ENCODE results near the gene BCL2L2.
A peak's percentile ranks its signal among the peaks of the same experiment; 100 is the strongest.

The BCL2L2 gene

DNA sequence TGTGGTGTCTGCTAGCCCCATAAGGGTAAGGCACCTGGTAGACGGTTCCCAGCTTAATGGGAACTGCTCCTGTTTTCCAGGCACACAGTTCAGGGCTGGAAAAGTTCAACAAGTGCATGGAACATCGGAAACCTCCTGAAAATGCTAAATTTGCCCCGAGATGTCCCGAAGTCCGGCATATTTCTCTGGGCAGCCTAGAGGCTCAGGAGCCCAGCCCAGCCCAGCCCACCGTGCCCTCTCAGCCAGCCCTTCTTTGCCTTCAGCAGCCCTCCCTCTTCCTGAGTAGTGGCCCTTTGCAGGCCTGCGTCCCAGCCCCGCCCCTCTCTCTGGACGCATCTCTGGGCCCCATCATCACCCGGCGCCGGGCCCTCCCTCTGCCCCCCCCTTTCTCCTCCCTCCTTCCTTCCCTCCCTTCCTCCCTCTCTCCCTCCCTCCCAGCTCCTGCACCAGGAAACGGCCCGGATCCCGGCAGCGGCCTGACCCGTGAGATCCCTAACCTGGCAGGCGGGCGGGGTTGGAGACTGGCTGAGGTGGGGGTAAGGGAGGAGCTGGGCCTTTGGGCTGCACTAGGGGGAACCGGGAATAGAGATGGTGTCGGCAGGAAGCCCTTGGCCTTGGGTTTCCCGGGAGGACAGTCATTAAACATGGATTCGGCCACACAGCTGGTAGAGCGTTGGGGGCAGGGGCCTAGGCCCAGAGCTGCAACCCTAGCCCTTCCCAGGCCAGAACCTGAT lies at the start of gene BCL2L2 (continued):
- no peak for TF ChIP-seq ZNF155 (tag by site-specific recombination; IDR thresholded peaks at IDR 0.05)
- peak; percentile 55; the same call in 1 of the 2 replicates for TF ChIP-seq ZNF394 (tag by site-specific recombination; IDR thresholded peaks at IDR 0.05; ENCODE audit: borderline replicate concordance)
- TF ChIP-seq ZNF23 (tag by site-specific recombination; IDR thresholded peaks at IDR 0.05; ENCODE audit: borderline replicate concordance) = no peak
- TF ChIP-seq, protein P1, sequence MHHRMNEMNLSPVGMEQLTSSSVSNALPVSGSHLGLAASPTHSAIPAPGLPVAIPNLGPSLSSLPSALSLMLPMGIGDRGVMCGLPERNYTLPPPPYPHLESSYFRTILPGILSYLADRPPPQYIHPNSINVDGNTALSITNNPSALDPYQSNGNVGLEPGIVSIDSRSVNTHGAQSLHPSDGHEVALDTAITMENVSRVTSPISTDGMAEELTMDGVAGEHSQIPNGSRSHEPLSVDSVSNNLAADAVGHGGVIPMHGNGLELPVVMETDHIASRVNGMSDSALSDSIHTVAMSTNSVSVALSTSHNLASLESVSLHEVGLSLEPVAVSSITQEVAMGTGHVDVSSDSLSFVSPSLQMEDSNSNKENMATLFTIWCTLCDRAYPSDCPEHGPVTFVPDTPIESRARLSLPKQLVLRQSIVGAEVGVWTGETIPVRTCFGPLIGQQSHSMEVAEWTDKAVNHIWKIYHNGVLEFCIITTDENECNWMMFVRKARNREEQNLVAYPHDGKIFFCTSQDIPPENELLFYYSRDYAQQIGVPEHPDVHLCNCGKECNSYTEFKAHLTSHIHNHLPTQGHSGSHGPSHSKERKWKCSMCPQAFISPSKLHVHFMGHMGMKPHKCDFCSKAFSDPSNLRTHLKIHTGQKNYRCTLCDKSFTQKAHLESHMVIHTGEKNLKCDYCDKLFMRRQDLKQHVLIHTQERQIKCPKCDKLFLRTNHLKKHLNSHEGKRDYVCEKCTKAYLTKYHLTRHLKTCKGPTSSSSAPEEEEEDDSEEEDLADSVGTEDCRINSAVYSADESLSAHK (tag by site-specific recombination; IDR thresholded peaks at IDR 0.05) = no peak
- peak; percentile 84; the same call in 1 of the 2 replicates for TF ChIP-seq ZBTB20 (tag by site-specific recombination; IDR thresholded peaks at IDR 0.05)
- no peak for TF ChIP-seq ZNF777 (tag by site-specific recombination; IDR thresholded peaks at IDR 0.05; ENCODE audit: borderline replicate concordance)
- TF ChIP-seq RBAK (tag by site-specific recombination; IDR thresholded peaks at IDR 0.05) = no peak
- peak; percentile 52; the same call in 1 of the 2 replicates for TF ChIP-seq ZNF2 (tag by site-specific recombination; IDR thresholded peaks at IDR 0.05)
- peak; percentile 97 for TF ChIP-seq SP2 (tag by site-specific recombination; IDR thresholded peaks at IDR 0.05)
- TF ChIP-seq, protein P2, sequence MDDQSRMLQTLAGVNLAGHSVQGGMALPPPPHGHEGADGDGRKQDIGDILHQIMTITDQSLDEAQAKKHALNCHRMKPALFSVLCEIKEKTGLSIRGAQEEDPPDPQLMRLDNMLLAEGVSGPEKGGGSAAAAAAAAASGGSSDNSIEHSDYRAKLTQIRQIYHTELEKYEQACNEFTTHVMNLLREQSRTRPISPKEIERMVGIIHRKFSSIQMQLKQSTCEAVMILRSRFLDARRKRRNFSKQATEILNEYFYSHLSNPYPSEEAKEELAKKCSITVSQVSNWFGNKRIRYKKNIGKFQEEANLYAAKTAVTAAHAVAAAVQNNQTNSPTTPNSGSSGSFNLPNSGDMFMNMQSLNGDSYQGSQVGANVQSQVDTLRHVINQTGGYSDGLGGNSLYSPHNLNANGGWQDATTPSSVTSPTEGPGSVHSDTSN (CRISPR knock-in tag; IDR thresholded peaks at IDR 0.05) = no peak
- TF ChIP-seq ZBTB17 (tag by site-specific recombination; IDR thresholded peaks at IDR 0.05) = peak; percentile 91
- TF ChIP-seq ZNF76 (tag by site-specific recombination; IDR thresholded peaks at IDR 0.05; ENCODE audit: borderline replicate concordance, low read depth) = peak; percentile 76; the same call in 1 of the 2 replicates
- TF ChIP-seq ZFP37 (tag by site-specific recombination; IDR thresholded peaks at IDR 0.05) = 0 out of 2 replicates have a peak, but pooled peaks have one; percentile 51
- TF ChIP-seq FEZF1 (tag by site-specific recombination; IDR thresholded peaks at IDR 0.05) = peak; percentile 42; the same call in 1 of the 2 replicates
- TF ChIP-seq ZNF324 (tag by site-specific recombination; IDR thresholded peaks at IDR 0.05) = peak; percentile 90; the same call in 1 of the 2 replicates
- TF ChIP-seq OVOL3 (tag by site-specific recombination; IDR thresholded peaks at IDR 0.05) = peak; percentile 13; the same call in 1 of the 2 replicates
- TF ChIP-seq, protein P3, sequence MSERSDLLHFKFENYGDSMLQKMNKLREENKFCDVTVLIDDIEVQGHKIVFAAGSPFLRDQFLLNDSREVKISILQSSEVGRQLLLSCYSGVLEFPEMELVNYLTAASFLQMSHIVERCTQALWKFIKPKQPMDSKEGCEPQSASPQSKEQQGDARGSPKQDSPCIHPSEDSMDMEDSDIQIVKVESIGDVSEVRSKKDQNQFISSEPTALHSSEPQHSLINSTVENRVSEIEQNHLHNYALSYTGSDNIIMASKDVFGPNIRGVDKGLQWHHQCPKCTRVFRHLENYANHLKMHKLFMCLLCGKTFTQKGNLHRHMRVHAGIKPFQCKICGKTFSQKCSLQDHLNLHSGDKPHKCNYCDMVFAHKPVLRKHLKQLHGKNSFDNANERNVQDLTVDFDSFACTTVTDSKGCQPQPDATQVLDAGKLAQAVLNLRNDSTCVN (tag by site-specific recombination; optimal IDR thresholded peaks at IDR 0.05) = peak; percentile 20
- TF ChIP-seq, protein P4, sequence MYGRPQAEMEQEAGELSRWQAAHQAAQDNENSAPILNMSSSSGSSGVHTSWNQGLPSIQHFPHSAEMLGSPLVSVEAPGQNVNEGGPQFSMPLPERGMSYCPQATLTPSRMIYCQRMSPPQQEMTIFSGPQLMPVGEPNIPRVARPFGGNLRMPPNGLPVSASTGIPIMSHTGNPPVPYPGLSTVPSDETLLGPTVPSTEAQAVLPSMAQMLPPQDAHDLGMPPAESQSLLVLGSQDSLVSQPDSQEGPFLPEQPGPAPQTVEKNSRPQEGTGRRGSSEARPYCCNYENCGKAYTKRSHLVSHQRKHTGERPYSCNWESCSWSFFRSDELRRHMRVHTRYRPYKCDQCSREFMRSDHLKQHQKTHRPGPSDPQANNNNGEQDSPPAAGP (tag by site-specific recombination; IDR thresholded peaks at IDR 0.05) = peak; percentile 95
- 0 out of 2 replicates have a peak, but pooled peaks have one; percentile 14 for TF ChIP-seq GLI4 (tag by site-specific recombination; IDR thresholded peaks at IDR 0.05)
- TF ChIP-seq GLIS2 (tag by site-specific recombination; IDR thresholded peaks at IDR 0.05) = peak; percentile 40; the same call in 1 of the 2 replicates
- peak; percentile 87 for TF ChIP-seq SP7 (tag by site-specific recombination; IDR thresholded peaks at IDR 0.05)

DNA sequence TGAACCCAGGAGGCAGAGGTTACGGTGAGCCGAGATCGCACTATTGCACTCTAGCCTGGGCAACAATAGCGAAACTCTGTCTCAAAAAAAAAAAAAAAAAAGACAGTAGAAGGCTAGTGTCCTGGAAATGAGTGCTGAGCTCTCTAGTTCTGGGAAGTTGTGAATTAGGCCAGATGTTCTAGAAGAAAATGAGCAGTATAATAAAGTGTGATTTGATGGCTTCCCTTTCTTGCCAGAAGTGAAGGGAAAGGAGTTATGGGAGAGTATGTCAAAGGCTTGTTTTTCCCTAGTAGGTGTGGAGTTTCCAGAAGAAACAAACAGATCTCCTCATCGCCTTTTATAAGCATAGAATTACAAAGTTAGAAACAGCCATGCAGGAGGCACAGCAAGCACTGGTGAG lies 48.4 kb upstream of the BCL2L2 start:
- Histone ChIP-seq H3K27ac (ENCODE audit: extremely low read depth, low read depth, low read length) (no peak overlapping the region), H3K4me1 (ENCODE audit: control insufficient read depth, insufficient read depth, low read length) (no peaks in the 10 kb centered on the region), H3K9me3 (ENCODE audit: control insufficient read depth, insufficient read depth, low read depth, low read length) (no peaks in the 10 kb centered on the region), H3K4me3 (ENCODE audit: low read depth, low read length) (no peak overlapping the region), H3K36me3 (ENCODE audit: control insufficient read depth in 2 of 2, insufficient read depth in 1 of 2, low read length in 2 of 2) (no peaks in the 10 kb centered on the region)
- CTCF ChIA-PET = interaction anchor here (0.6 to 2.5 kb wide), 3 partner anchors 137 to 830 kb away, joined by 3 to 10 read pairs (median 3); no protein-coding TSS in a partner anchor
- POLR2A ChIA-PET = no interaction called here
- TF ChIP-seq ZNF138 (tag by site-specific recombination; IDR thresholded peaks at IDR 0.05; ENCODE audit: borderline replicate concordance) (no peak), ZNF211 (tag by site-specific recombination; IDR thresholded peaks at IDR 0.05; ENCODE audit: low read depth) (no peak), RBAK (tag by site-specific recombination; IDR thresholded peaks at IDR 0.05) (no peak), ZFP3 (tag by site-specific recombination; IDR thresholded peaks at IDR 0.05; ENCODE audit: low read depth) (no peak), ZNF76 (tag by site-specific recombination; IDR thresholded peaks at IDR 0.05; ENCODE audit: borderline replicate concordance, low read depth) (no peak), ZNF2 (tag by site-specific recombination; IDR thresholded peaks at IDR 0.05) (no peak), ZSCAN23 (tag by site-specific recombination; IDR thresholded peaks at IDR 0.05) (no peak), GFI1B (tag by site-specific recombination; IDR thresholded peaks at IDR 0.05) (no peak), ZNF510 (tag by site-specific recombination; IDR thresholded peaks at IDR 0.05; ENCODE audit: insufficient replicate concordance) (no peak), ZNF404 (tag by site-specific recombination; IDR thresholded peaks at IDR 0.05) (no peak), ZBTB17 (tag by site-specific recombination; IDR thresholded peaks at IDR 0.05) (no peak), SP3 (tag by site-specific recombination; IDR thresholded peaks at IDR 0.05) (no peak)
- TF ChIP-seq, protein P2 (CRISPR knock-in tag; IDR thresholded peaks at IDR 0.05) = no peak

All from HEK293 (cell line).